DOHH2 (cell line): Measurements from ENCODE around the gene CACNA1B.
"Not testable (repeated sequence)": the region's sequence is repeated elsewhere in the genome, so short reads cannot be mapped to it uniquely, and the experiment has no call there.

Source experiments
- EZH2phosphoT487 ChIP-seq: fragments of 200-600 bp; sonication (generic); IDR thresholded peaks from 2 replicates; pipeline ENCODE4 v1.6.1; 2017; ENCODE audit warnings: borderline replicate concordance, mild to moderate bottlenecking, antibody characterized with exemption, low read length, moderate library complexity, mixed read lengths
- TF ChIP-seq, protein P1 (sequence below): fragments of 200-600 bp; sonication (generic); IDR thresholded peaks from one replicate; pipeline ENCODE4 v1.5.1; 2014; ENCODE audit warnings: antibody characterized with exemption, mild to moderate bottlenecking, low read depth, low read length; ENCODE audit not compliant: poor library complexity, severe bottlenecking

DNA sequence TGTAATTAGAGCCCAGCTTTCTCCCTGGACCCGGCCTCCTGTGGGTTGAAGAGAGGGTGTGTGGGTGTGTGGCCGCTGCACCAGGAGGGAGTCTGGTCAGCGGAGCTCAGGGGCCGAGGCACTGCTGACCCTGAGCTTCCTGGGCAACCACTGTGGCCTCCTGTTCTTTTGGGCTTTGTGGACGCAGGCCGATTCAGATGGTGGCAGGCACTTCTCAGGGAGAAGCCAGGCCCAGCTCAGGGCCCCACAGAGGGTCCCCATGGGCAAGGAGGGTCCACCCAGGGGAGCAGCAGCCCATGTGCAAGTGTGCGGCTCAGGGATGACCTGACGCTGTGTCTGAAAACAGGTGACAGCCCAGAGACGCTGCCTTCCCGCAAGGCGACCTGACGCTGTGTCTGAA, 11.0 kb downstream of the CACNA1B start:
- TF ChIP-seq, protein P1, sequence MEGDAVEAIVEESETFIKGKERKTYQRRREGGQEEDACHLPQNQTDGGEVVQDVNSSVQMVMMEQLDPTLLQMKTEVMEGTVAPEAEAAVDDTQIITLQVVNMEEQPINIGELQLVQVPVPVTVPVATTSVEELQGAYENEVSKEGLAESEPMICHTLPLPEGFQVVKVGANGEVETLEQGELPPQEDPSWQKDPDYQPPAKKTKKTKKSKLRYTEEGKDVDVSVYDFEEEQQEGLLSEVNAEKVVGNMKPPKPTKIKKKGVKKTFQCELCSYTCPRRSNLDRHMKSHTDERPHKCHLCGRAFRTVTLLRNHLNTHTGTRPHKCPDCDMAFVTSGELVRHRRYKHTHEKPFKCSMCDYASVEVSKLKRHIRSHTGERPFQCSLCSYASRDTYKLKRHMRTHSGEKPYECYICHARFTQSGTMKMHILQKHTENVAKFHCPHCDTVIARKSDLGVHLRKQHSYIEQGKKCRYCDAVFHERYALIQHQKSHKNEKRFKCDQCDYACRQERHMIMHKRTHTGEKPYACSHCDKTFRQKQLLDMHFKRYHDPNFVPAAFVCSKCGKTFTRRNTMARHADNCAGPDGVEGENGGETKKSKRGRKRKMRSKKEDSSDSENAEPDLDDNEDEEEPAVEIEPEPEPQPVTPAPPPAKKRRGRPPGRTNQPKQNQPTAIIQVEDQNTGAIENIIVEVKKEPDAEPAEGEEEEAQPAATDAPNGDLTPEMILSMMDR = not testable (repeated sequence)
- not testable (repeated sequence) for TF ChIP-seq EZH2phosphoT487
